ENCODE results near the gene JAK1. TPM values are rescaled to one million over a fixed set of nuclear protein-coding genes. Genes with fewer than 3 reads are reported as not detected.

The JAK1 gene
- total and polyA plus RNA-seq, 9 of the 15 experiments (the other 6 are each of a cell fraction or from before 2014, with no cell fraction given) = 9.7 to 44.1 (median 42.5) TPM

DNA sequence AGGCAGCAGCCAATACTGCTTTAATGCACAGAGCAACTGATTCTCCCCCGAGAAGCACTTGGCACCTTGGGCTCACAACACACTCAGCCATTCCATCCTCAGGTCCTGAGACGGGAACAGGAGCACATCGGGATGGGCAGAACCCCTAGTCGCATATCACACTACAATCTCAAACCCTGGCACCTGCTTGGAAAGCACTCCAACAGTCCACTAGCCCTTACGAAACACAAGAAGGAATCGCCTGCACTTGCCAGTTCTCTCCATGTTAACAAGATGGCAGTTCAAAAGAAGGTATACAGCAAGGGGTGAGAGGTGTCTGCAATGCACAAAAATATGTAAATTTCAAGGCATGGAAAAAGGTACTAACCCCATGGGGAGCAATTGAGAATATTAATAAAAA lies 21.4 kb downstream of the JAK1 start (continued):
- TF ChIP-seq, protein P1, sequence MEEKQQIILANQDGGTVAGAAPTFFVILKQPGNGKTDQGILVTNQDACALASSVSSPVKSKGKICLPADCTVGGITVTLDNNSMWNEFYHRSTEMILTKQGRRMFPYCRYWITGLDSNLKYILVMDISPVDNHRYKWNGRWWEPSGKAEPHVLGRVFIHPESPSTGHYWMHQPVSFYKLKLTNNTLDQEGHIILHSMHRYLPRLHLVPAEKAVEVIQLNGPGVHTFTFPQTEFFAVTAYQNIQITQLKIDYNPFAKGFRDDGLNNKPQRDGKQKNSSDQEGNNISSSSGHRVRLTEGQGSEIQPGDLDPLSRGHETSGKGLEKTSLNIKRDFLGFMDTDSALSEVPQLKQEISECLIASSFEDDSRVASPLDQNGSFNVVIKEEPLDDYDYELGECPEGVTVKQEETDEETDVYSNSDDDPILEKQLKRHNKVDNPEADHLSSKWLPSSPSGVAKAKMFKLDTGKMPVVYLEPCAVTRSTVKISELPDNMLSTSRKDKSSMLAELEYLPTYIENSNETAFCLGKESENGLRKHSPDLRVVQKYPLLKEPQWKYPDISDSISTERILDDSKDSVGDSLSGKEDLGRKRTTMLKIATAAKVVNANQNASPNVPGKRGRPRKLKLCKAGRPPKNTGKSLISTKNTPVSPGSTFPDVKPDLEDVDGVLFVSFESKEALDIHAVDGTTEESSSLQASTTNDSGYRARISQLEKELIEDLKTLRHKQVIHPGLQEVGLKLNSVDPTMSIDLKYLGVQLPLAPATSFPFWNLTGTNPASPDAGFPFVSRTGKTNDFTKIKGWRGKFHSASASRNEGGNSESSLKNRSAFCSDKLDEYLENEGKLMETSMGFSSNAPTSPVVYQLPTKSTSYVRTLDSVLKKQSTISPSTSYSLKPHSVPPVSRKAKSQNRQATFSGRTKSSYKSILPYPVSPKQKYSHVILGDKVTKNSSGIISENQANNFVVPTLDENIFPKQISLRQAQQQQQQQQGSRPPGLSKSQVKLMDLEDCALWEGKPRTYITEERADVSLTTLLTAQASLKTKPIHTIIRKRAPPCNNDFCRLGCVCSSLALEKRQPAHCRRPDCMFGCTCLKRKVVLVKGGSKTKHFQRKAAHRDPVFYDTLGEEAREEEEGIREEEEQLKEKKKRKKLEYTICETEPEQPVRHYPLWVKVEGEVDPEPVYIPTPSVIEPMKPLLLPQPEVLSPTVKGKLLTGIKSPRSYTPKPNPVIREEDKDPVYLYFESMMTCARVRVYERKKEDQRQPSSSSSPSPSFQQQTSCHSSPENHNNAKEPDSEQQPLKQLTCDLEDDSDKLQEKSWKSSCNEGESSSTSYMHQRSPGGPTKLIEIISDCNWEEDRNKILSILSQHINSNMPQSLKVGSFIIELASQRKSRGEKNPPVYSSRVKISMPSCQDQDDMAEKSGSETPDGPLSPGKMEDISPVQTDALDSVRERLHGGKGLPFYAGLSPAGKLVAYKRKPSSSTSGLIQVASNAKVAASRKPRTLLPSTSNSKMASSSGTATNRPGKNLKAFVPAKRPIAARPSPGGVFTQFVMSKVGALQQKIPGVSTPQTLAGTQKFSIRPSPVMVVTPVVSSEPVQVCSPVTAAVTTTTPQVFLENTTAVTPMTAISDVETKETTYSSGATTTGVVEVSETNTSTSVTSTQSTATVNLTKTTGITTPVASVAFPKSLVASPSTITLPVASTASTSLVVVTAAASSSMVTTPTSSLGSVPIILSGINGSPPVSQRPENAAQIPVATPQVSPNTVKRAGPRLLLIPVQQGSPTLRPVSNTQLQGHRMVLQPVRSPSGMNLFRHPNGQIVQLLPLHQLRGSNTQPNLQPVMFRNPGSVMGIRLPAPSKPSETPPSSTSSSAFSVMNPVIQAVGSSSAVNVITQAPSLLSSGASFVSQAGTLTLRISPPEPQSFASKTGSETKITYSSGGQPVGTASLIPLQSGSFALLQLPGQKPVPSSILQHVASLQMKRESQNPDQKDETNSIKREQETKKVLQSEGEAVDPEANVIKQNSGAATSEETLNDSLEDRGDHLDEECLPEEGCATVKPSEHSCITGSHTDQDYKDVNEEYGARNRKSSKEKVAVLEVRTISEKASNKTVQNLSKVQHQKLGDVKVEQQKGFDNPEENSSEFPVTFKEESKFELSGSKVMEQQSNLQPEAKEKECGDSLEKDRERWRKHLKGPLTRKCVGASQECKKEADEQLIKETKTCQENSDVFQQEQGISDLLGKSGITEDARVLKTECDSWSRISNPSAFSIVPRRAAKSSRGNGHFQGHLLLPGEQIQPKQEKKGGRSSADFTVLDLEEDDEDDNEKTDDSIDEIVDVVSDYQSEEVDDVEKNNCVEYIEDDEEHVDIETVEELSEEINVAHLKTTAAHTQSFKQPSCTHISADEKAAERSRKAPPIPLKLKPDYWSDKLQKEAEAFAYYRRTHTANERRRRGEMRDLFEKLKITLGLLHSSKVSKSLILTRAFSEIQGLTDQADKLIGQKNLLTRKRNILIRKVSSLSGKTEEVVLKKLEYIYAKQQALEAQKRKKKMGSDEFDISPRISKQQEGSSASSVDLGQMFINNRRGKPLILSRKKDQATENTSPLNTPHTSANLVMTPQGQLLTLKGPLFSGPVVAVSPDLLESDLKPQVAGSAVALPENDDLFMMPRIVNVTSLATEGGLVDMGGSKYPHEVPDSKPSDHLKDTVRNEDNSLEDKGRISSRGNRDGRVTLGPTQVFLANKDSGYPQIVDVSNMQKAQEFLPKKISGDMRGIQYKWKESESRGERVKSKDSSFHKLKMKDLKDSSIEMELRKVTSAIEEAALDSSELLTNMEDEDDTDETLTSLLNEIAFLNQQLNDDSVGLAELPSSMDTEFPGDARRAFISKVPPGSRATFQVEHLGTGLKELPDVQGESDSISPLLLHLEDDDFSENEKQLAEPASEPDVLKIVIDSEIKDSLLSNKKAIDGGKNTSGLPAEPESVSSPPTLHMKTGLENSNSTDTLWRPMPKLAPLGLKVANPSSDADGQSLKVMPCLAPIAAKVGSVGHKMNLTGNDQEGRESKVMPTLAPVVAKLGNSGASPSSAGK (IDR thresholded peaks at IDR 0.05) = no peak
- TF ChIP-seq CBX2 (IDR thresholded peaks at IDR 0.05; ENCODE audit: insufficient read depth, low read length, poor library complexity, severe bottlenecking) (no peak), SRSF3 (IDR thresholded peaks at IDR 0.05; ENCODE audit: insufficient read depth, low read length) (no peak), ZNF134 (CRISPR knock-in tag; conservative IDR thresholded peaks at IDR 0.05) (no peak), PRMT5 (CRISPR knock-in tag; IDR thresholded peaks at IDR 0.05) (no peak), HSF4 (CRISPR knock-in tag; IDR thresholded peaks at IDR 0.05; ENCODE audit: borderline replicate concordance) (no peak), CTBP1 (IDR thresholded peaks at IDR 0.05; ENCODE audit: borderline replicate concordance) (no peak), GABPB1 (CRISPR knock-in tag; IDR thresholded peaks at IDR 0.05) (no peak)
- TF ChIP-seq, protein P2, sequence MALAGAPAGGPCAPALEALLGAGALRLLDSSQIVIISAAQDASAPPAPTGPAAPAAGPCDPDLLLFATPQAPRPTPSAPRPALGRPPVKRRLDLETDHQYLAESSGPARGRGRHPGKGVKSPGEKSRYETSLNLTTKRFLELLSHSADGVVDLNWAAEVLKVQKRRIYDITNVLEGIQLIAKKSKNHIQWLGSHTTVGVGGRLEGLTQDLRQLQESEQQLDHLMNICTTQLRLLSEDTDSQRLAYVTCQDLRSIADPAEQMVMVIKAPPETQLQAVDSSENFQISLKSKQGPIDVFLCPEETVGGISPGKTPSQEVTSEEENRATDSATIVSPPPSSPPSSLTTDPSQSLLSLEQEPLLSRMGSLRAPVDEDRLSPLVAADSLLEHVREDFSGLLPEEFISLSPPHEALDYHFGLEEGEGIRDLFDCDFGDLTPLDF (CRISPR knock-in tag; IDR thresholded peaks at IDR 0.05) = no peak
- TF ChIP-seq, protein P3, sequence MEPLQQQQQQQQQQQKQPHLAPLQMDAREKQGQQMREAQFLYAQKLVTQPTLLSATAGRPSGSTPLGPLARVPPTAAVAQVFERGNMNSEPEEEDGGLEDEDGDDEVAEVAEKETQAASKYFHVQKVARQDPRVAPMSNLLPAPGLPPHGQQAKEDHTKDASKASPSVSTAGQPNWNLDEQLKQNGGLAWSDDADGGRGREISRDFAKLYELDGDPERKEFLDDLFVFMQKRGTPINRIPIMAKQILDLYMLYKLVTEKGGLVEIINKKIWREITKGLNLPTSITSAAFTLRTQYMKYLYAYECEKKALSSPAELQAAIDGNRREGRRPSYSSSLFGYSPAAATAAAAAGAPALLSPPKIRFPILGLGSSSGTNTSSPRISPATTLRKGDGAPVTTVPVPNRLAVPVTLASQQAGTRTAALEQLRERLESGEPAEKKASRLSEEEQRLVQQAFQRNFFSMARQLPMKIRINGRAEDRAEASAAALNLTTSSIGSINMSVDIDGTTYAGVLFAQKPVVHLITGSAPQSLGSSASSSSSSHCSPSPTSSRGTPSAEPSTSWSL (CRISPR knock-in tag; IDR thresholded peaks at IDR 0.05; ENCODE audit: borderline replicate concordance) = no peak

Data from K562 (cell line).